CD8-positive, alpha-beta memory T cell (primary cell): ENCODE data around the gene DDX50. TPM values are rescaled to one million over a fixed set of nuclear protein-coding genes. Genes with fewer than 3 reads are reported as not detected.
A peak's percentile ranks its signal among the peaks of the same experiment; 100 is the strongest.
"Not testable (repeated sequence)": the region's sequence is repeated elsewhere in the genome, so short reads cannot be mapped to it uniquely, and the experiment has no call there.

ENCODE experiments used
- CTCF ChIA-PET: fragments of 350-600 bp; sonication (Branson Sonifier 250); formaldehyde crosslinking; loops from one replicate; lab custom pipeline; 2021; ENCODE audit warnings: antibody characterized with exemption; lab: Charles Lee
- POLR2A ChIA-PET: fragments of 350-600 bp; sonication (Branson Sonifier 250); formaldehyde crosslinking; loops from one replicate; lab custom pipeline; 2021; ENCODE audit warnings: antibody characterized with exemption; lab: Charles Lee
- DNase-seq, 5 donors: peaks; one replicate each; pipeline versions ENCODE4 v3.0.0 to v3.0.0-alpha.2; 2020 to 2022; ENCODE audit warnings: mixed read lengths in 1 of 5
- H3K27ac ChIP-seq: one replicate; pipeline ENCODE4 v1.7.0; 2013; ENCODE audit warnings: low read depth, mild to moderate bottlenecking, low read length, moderate library complexity
- H3K27me3 ChIP-seq: 2 replicates; pipeline ENCODE4 v1.7.0; 2013; ENCODE audit warnings: low read length, mild to moderate bottlenecking; ENCODE audit not compliant: insufficient read depth, poor library complexity, severe bottlenecking
- H3K36me3 ChIP-seq: 2 replicates; pipeline ENCODE4 v1.7.0; 2013; ENCODE audit warnings: mild to moderate bottlenecking, low read length, moderate library complexity; ENCODE audit not compliant: insufficient read depth
- H3K4me1 ChIP-seq: 2 replicates; pipeline ENCODE4 v1.7.0; 2013; ENCODE audit warnings: mild to moderate bottlenecking, low read length, moderate library complexity; ENCODE audit not compliant: insufficient read depth
- H3K4me3 ChIP-seq: 2 replicates; pipeline ENCODE4 v1.7.0; 2013; ENCODE audit warnings: mild to moderate bottlenecking, low read length
- H3K9me3 ChIP-seq: 2 replicates; pipeline ENCODE4 v1.7.0; 2013; ENCODE audit warnings: mild to moderate bottlenecking, low read length
- H3K27ac Mint-ChIP-seq, 8 donors: one replicate each; pipeline ENCODE4 v1.8.0; 2020 to 2021; ENCODE audit warnings: mixed read lengths in 8 of 8, mild to moderate bottlenecking in 6 of 8, inconsistent platforms in 3 of 8, moderate library complexity in 3 of 8
- H3K27me3 Mint-ChIP-seq, 2 donors: one replicate each; pipeline ENCODE4 v1.8.0; 2020 to 2021; ENCODE audit warnings: mixed read lengths in 2 of 2, mild to moderate bottlenecking in 1 of 2, moderate library complexity in 1 of 2
- H3K36me3 Mint-ChIP-seq, 3 donors: one replicate each; pipeline ENCODE4 v1.8.0; 2020 to 2021; ENCODE audit warnings: mixed read lengths in 3 of 3, inconsistent platforms in 1 of 3, mild to moderate bottlenecking in 1 of 3
- H3K4me1 Mint-ChIP-seq, 3 donors: one replicate each; pipeline ENCODE4 v1.8.0; 2020 to 2021; ENCODE audit warnings: mixed read lengths in 3 of 3, inconsistent platforms in 1 of 3, mild to moderate bottlenecking in 1 of 3
- H3K4me3 Mint-ChIP-seq, 7 donors: one replicate each; pipeline ENCODE4 v1.8.0; 2020 to 2021; ENCODE audit warnings: mixed read lengths in 7 of 7, mild to moderate bottlenecking in 6 of 7, moderate library complexity in 4 of 7, inconsistent platforms in 2 of 7
- H3K9me3 Mint-ChIP-seq, 5 donors: one replicate each; pipeline ENCODE4 v1.8.0; 2020 to 2022; ENCODE audit warnings: mixed read lengths in 5 of 5, mild to moderate bottlenecking in 3 of 5, moderate library complexity in 2 of 5, inconsistent platforms in 1 of 5
- polyA plus RNA-seq: library from polyadenylated mRNA; unstranded; fragments of 300-500 nt; fragmentation: Illumina TruSeq; gene quantifications from one replicate; pipeline ENCODE4 v1.2.3, GENCODE V29; 2021
- total RNA-seq, 2 experiments: library from RNA; stranded (reverse); gene quantifications; one replicate each; pipeline ENCODE4 v1.2.3, GENCODE V29; 2021

DDX50 gene
- total and polyA plus RNA-seq, 3 experiments from 2014 or later, result 36.9 to 50.1 (median 49.9) TPM

- no peaks in the 10 kb centered on the region for H3K9me3 Mint-ChIP-seq
- peaks cover 0 to 1% of the 10 kb centered on the region in 2 donors for H3K27me3 Mint-ChIP-seq
- Histone ChIP-seq H3K27me3 (no peaks in the 10 kb centered on the region), H3K36me3 (peaks cover 6% of the 10 kb centered on the region), H3K27ac (no peak overlapping the region), H3K4me3 (no peak overlapping the region), H3K4me1 (no peaks in the 10 kb centered on the region), H3K9me3 (no peaks in the 10 kb centered on the region)
- peaks cover 0 to 59% (median 10%) of the 10 kb centered on the region in 3 donors for H3K36me3 Mint-ChIP-seq
- no peak for DNase-seq
- no peak overlapping the region for H3K4me3 Mint-ChIP-seq
- ChIA-PET CTCF (no interaction called here), POLR2A (interaction anchor here (0.5 kb wide), 1 partner anchor 37 kb away, joined by 3 read pairs; no protein-coding TSS in a partner anchor)
- H3K27ac Mint-ChIP-seq, result peak overlapping the region in 4 of 8 donors; percentile 28 to 85 (median 72)
- peaks cover 9 to 16% (median 14%) of the 10 kb centered on the region in 3 donors for H3K4me1 Mint-ChIP-seq
These were observed 23.5 kb downstream of the DDX50 start for GRCh38 chr10:68924593-68924992.

- Mint-ChIP-seq H3K9me3 (no peaks in the 10 kb centered on the region), H3K4me1 (peaks cover 9 to 19% (median 12%) of the 10 kb centered on the region in 3 donors), H3K27ac (peak overlapping the region in 2 of 8 donors; percentile 57 to 75), H3K4me3 (no peak overlapping the region), H3K27me3 (peaks cover 0 to 1% of the 10 kb centered on the region in 2 donors), H3K36me3 (peaks cover 0 to 57% (median 11%) of the 10 kb centered on the region in 3 donors)
- H3K36me3 ChIP-seq, result peaks cover 6% of the 10 kb centered on the region
- DNase-seq, result no peak
- ChIA-PET POLR2A (no interaction called here), CTCF (no interaction called here)
- no peak overlapping the region for H3K4me3 ChIP-seq
- H3K4me1 ChIP-seq, result no peaks in the 10 kb centered on the region
- H3K27me3 ChIP-seq, result no peaks in the 10 kb centered on the region
- H3K27ac ChIP-seq, result no peak overlapping the region
- no peaks in the 10 kb centered on the region for H3K9me3 ChIP-seq
These were observed 24.4 kb downstream of the DDX50 start for GRCh38 chr10:68925489-68925888.

- H3K4me1 ChIP-seq, DNase-seq, H3K27ac Mint-ChIP-seq, H3K4me3 Mint-ChIP-seq, H3K9me3 ChIP-seq, POLR2A ChIA-PET, H3K27me3 Mint-ChIP-seq, H3K4me3 ChIP-seq, CTCF ChIA-PET, H3K27me3 ChIP-seq, H3K27ac ChIP-seq, H3K9me3 Mint-ChIP-seq: not testable (repeated sequence)
- peaks cover 8 to 59% (median 11%) of the 10 kb centered on the region in 3 donors for H3K36me3 Mint-ChIP-seq
- peaks cover 10 to 15% (median 10%) of the 10 kb centered on the region in 3 donors for H3K4me1 Mint-ChIP-seq
- H3K36me3 ChIP-seq, result peaks cover 12% of the 10 kb centered on the region
These were observed 28.0 kb downstream of the DDX50 start for GRCh38 chr10:68929157-68929556.

DNA sequence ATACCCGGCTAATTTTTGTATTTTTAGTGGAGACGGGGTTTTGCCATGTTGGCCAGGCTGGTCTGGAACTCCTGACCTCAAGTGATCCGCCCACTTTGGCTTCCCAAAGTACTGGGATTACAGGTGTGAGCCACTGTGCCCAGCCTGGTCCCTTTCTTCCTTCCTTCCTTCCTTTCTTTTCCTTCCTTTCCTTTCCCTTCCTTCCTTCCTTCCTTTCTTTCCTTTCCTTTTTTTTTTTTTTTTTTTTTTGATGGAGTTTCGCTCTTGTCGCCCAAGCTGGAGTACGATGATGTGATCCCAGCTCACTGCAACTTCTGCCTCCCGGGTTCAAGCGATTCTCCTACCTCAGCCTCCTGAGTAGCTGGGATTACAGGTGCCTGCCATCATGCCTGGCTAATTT lies 28.8 kb downstream of the DDX50 start:
- H3K9me3 Mint-ChIP-seq, H3K4me1 Mint-ChIP-seq, POLR2A ChIA-PET, H3K27me3 ChIP-seq, H3K27me3 Mint-ChIP-seq, H3K4me3 Mint-ChIP-seq, H3K4me3 ChIP-seq, H3K4me1 ChIP-seq, H3K9me3 ChIP-seq, DNase-seq, H3K27ac ChIP-seq: not testable (repeated sequence)
- CTCF ChIA-PET, result interaction anchor here (0.7 kb wide), 1 partner anchor 148 kb away, joined by 3 read pairs; no protein-coding TSS in a partner anchor
- H3K36me3 ChIP-seq, result peaks cover 14% of the 10 kb centered on the region
- peak overlapping the region in 1 of 8 donors; percentile 83 for H3K27ac Mint-ChIP-seq
- H3K36me3 Mint-ChIP-seq, result peaks cover 8 to 58% (median 9%) of the 10 kb centered on the region in 3 donors

- H3K4me1 Mint-ChIP-seq, H3K9me3 Mint-ChIP-seq, H3K4me1 ChIP-seq, H3K4me3 ChIP-seq, H3K27me3 ChIP-seq, H3K27ac ChIP-seq, POLR2A ChIA-PET, H3K27me3 Mint-ChIP-seq, DNase-seq, H3K4me3 Mint-ChIP-seq, H3K9me3 ChIP-seq, H3K27ac Mint-ChIP-seq: not testable (repeated sequence)
- CTCF ChIA-PET, result interaction anchor here (1.3 kb wide), 1 partner anchor 9 kb away, joined by 3 read pairs; no protein-coding TSS in a partner anchor
- H3K36me3 ChIP-seq, result peaks cover 12% of the 10 kb centered on the region
- peaks cover 8 to 64% (median 15%) of the 10 kb centered on the region in 3 donors for H3K36me3 Mint-ChIP-seq
These were observed 31.7 kb downstream of the DDX50 start for GRCh38 chr10:68932860-68933259.

DNA sequence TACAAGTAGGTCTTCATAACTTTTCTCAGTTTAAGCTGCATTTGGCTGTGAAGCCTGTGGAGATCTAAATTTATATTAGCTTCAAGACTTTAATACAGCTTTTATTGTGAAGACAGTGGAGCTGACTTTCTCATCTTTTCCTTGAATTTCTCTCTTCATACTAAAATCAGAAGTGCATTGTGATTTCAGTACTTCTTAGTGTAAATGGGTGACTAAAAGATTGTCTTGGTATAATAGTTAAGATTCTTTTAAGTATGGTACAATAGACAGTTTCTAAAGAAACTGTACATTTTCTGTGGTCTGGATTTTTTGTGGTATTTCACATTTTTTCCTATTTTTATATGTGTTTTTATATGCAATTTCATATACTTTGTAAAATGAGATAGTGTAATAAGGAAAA lies 33.9 kb downstream of the DDX50 start:
- H3K9me3 Mint-ChIP-seq, result no peaks in the 10 kb centered on the region
- peak overlapping the region in 1 of 8 donors; percentile 70 for H3K27ac Mint-ChIP-seq
- Histone ChIP-seq H3K4me1 (no peaks in the 10 kb centered on the region), H3K27me3 (no peaks in the 10 kb centered on the region), H3K9me3 (no peaks in the 10 kb centered on the region), H3K4me3 (no peak overlapping the region), H3K36me3 (peaks cover 23% of the 10 kb centered on the region), H3K27ac (no peak overlapping the region)
- H3K4me1 Mint-ChIP-seq, result peaks cover 3 to 14% (median 9%) of the 10 kb centered on the region in 3 donors
- H3K27me3 Mint-ChIP-seq, result no peaks in the 10 kb centered on the region
- POLR2A ChIA-PET, result no interaction called here
- CTCF ChIA-PET, result interaction anchor here (1.4 kb wide), 1 partner anchor 35 kb away, joined by 3 read pairs; no protein-coding TSS in a partner anchor
- DNase-seq, result no peak
- H3K36me3 Mint-ChIP-seq, result peaks cover 17 to 72% (median 23%) of the 10 kb centered on the region in 3 donors
- H3K4me3 Mint-ChIP-seq, result no peak overlapping the region

GRCh38 chr10:68938117-68938516 lies 37.0 kb downstream of the DDX50 start:
- no peaks in the 10 kb centered on the region for H3K27me3 Mint-ChIP-seq
- no peak overlapping the region for H3K4me3 Mint-ChIP-seq
- POLR2A ChIA-PET, result no interaction called here
- Histone ChIP-seq H3K9me3 (no peaks in the 10 kb centered on the region), H3K27ac (no peak overlapping the region), H3K4me3 (no peak overlapping the region), H3K27me3 (no peaks in the 10 kb centered on the region), H3K36me3 (peaks cover 25% of the 10 kb centered on the region), H3K4me1 (no peaks in the 10 kb centered on the region)
- peaks cover 0 to 7% (median 5%) of the 10 kb centered on the region in 3 donors for H3K4me1 Mint-ChIP-seq
- peaks cover 9 to 69% (median 17%) of the 10 kb centered on the region in 3 donors for H3K36me3 Mint-ChIP-seq
- CTCF ChIA-PET, result no interaction called here
- DNase-seq, result no peak
- no peaks in the 10 kb centered on the region for H3K9me3 Mint-ChIP-seq
- H3K27ac Mint-ChIP-seq, result peak overlapping the region in 4 of 8 donors; percentile 43 to 84 (median 62)

DNA sequence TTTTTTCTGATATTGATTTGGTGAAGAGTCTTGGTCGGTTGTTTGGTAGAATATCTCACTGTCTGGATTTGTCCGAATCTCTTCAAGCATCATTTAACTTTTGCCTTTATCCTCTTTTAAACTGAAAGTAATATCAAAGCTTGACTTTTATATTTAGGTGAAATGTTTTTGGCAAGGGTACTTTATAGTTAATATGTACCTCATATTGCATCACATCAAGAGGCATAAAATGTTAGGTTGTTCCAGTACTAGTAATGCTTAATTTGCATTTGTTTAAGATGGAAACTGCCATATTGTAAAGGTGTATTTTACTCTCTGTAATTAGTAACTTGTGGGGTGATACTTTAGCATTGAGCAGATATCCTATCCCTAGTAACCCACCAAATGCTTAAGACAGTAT lies 37.8 kb downstream of the DDX50 start:
- H3K4me3 Mint-ChIP-seq, result no peak overlapping the region
- Histone ChIP-seq H3K36me3 (peaks cover 25% of the 10 kb centered on the region), H3K27me3 (no peaks in the 10 kb centered on the region), H3K4me1 (no peaks in the 10 kb centered on the region), H3K4me3 (no peak overlapping the region), H3K27ac (no peak overlapping the region), H3K9me3 (no peaks in the 10 kb centered on the region)
- no peak for DNase-seq
- H3K27me3 Mint-ChIP-seq, result no peaks in the 10 kb centered on the region
- peak overlapping the region in 3 of 8 donors; percentile 5 to 84 (median 43) for H3K27ac Mint-ChIP-seq
- peaks cover 9 to 73% (median 18%) of the 10 kb centered on the region in 3 donors for H3K36me3 Mint-ChIP-seq
- no peaks in the 10 kb centered on the region for H3K9me3 Mint-ChIP-seq
- ChIA-PET POLR2A (no interaction called here), CTCF (no interaction called here)
- peaks cover 0 to 7% (median 5%) of the 10 kb centered on the region in 3 donors for H3K4me1 Mint-ChIP-seq
